GM12874 (cell line): ENCODE measurements around the gene HS3ST6.

Source experiments
- TF ChIP-seq, protein P1 (sequence below): IDR thresholded peaks from 2 replicates; pipeline ENCODE4 v1.5.1; 2011; ENCODE audit warnings: low read depth, mild to moderate bottlenecking, control low read depth, low read length, moderate library complexity; ENCODE audit not compliant: insufficient read depth

The HS3ST6 gene

DNA sequence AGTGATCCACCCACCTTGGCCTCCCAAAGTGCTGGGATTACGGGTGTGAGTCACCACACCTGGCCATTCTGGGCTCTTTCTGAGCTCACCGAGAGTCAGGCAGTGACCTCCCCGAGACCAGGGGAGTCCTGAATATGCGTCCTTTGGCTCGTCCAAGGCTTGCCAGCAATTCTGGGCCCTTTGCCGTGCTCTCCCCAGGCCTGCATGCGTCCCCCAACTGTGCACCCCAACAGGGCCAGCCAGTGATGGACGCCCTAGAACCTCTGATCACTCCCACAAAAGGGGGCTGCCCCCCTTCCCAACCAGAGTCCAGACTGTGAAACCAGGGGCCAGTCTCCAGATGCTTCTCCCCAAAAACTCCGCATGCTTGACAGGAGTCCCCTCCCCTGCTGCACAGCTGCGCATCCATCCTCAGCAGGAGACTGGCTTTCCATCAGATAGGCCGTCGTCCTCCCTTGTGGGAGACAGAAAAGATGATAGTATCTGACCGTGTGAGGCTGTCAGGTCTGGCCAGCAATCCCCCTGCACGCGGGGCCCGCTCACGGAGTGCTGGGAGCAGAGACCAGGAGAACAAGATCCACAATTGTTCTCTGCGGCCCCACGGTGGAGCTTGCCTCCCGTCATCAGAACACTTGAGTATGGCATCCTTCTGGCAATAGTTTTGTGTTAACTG, 15.5 kb downstream of the HS3ST6 start:
- TF ChIP-seq, protein P1, sequence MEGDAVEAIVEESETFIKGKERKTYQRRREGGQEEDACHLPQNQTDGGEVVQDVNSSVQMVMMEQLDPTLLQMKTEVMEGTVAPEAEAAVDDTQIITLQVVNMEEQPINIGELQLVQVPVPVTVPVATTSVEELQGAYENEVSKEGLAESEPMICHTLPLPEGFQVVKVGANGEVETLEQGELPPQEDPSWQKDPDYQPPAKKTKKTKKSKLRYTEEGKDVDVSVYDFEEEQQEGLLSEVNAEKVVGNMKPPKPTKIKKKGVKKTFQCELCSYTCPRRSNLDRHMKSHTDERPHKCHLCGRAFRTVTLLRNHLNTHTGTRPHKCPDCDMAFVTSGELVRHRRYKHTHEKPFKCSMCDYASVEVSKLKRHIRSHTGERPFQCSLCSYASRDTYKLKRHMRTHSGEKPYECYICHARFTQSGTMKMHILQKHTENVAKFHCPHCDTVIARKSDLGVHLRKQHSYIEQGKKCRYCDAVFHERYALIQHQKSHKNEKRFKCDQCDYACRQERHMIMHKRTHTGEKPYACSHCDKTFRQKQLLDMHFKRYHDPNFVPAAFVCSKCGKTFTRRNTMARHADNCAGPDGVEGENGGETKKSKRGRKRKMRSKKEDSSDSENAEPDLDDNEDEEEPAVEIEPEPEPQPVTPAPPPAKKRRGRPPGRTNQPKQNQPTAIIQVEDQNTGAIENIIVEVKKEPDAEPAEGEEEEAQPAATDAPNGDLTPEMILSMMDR: no peak

DNA sequence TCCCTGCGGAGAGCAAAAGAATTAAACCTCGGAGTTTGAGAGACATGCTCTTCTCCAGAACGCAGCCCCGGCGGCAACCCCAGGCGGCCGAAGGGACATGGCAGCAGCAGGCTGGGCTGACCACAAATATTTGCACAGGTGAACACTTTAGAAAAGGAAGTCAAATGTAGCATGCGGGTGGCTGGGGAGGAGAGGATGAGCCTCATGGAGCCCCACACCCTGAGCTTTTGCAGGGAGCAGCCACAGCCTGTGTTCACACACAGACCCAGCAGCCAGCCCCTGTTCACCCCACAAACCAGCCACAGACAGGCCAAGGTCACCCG, 17.8 kb downstream of the HS3ST6 start:
- TF ChIP-seq, protein P1: no peak

DNA sequence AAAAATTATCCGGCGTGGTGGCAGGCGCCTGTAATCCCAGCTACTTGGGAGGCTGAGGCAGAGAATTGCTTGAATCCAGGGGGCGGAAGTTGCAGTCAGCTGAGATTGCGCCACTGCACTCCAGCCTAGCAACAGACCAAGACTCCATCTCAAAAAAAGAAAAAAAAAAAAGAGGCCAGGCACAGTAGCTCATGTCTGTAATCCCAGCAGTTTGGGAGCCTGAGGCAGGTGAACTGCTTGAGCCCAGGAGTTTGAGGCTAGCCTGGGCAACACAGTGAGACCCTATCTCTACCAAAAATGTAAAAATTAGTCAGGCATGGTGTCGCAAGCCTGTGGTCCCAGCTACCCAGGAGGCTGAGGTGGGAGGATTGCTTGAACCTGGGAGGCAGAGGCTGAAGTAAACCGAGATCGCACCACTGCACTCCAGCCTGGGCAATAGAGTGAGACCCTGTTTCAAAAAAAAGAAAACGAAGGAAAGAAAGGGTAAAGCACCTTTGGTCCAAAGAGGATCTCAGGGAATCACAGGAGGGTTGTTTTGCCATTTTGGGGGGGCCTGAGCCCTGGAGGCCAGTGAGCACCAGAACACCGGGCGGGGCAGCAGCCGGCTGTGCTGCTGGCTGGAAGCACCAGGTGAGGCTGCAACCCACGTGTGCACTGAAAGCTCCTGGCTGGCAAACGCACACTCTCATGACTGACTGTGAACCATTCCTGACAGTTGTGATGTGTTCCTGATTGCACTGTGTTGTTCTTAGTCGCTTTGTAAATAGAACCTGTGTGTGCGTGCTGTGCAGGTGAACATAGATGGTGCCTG, 18.4 kb downstream of the HS3ST6 start:
- TF ChIP-seq, protein P1: no peak

DNA sequence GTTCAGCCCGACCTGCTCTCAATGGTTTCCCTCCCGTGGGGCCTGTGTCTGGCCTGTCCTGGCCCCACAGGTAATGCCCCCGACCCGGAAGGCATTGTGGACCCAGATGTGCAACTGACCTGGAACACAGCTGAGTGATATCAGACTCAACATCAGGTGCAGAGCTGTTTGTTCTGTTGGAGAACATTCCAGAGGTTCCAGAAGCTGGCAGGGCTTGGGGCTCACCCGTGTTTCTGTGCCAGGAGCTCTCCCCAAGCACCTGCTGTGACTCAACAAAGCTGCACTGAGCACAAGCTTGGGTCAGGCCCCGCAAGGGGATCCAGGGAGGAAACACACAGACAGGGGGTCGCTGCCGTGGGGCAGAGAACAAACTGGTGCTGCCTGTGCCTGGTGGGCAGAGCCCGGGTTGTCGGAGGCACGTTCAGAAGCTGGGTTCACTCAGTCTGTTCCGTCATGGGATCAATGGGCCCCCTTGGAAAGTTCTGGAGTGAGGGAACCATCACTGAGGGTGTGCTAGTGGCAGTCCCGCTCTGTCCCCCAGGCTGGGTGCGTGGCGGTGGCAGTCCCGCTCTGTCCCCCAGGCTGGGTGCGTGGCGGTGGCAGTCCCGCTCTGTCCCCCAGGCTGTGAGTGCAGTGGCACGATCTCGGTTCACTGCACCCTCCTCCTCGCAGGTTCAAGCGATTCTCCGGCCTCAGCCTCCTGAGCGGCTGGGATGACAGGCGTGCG, 22.1 kb downstream of the HS3ST6 start:
- TF ChIP-seq, protein P1: no peak

DNA sequence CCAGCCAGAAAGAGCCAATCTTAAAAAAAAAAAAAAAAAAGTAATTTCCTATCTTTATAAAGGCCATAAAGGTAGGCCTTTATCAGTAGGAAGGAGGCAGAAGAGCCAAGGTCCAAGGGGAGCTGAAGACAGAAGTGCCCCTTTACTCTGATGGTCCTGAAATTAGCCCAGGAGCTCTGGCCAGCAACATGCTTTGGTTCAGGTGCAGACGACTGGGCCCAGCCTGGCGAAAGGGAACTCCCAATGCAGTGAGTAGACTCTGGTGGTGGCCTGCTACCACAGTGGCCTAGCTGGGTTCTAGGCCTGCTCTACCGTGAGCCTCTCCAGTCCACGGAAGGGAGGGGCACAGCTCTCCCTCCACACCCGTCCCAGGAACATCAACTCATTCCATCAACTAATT, 23.1 kb downstream of the HS3ST6 start:
- TF ChIP-seq, protein P1: no peak

- TF ChIP-seq, protein P1: no peak
Measured at GRCh38 chr16:1890708-1891050, 27.5 kb downstream of the HS3ST6 start.

DNA sequence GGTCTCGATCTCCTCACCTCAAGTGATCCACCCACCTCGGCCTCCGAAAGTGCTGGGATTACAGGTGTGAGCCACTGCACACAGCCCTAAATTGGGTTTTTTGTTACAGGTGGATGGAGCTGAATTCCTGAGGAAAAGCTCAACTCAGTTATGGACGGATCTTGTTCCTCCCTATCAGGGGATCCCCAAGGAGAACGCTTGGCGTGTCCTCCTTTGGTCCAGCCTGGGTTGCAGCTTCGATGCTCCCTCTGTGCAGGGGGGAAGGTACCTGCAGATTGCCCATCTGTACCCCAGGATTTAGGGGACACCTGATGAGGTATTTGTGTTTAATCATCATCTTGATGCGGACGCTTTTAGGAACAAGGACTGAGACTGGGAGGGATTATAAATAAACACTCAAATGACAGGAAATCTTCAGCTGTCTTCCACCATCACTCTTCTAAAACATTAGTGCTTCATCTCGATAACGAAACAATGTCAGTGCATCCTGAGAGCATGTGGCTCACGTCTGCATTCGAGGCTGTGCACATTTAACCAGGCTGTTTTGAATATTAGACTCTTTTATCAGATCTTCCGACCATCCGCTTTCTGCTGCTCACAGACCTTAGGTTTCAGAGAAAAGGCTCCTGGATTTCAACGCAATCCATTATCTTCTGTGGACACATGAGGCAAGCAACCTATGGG, 28.0 kb downstream of the HS3ST6 start:
- TF ChIP-seq, protein P1: no peak
